ENCODE data around the gene MED13L.

The MED13L gene

DNA sequence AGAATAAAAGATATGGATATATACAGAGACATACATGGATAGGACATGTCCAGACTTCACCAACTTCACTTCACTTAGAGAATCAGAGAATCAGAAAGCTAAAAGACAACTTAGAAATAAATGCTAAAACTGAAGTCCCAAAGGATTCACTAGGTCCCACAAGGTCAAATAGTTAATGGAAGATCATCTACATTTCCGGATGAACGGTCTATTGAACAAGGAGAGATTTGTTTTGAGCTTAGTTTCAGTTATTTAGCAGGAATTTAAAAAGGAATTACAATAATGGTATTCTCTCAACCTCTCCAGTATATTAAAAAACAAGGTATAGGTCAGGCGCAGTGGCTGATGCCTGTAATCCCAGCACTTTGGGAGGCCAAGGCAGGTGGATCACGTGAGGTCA lies 187.0 kb downstream of the MED13L start:
- DNase-seq (ENCODE audit: low spot score): no peak

DNA sequence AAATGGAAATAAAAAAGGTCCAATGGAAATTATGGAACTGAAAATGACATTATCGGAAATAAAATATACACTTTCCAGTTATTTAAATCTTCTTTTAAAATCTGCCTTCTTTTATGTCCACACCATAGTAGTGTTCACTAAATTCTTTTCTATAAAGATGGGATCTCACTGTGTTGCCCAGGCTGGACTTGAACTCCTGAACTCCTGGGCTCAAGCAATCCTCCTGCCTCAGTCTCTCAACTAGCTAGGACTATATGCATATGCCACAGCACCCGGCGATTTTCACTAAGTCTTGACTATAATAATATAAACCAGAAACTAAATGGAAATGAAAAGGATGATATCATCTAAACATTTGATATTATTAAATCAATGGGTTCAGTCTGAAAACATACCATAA lies 188.4 kb downstream of the MED13L start:
- no peak for DNase-seq (ENCODE audit: low spot score)

DNA sequence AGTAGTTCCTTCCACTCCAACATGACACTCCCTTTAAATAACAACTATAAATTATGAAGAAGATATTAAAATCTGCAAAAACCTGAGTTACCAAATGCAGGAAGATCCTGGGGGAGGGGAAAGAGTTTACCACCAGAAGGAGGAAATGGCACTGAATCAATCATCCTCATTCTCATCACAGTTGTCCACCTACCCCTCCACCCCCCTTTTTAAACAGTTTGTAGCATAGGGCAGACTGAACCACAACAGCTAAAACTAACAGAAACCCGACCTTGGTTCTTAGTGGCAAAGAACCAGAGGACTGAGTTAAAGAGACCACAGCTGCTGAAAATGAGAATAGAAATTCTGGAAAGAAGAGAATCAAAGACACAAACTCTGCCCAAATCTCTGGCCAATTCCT lies 189.5 kb downstream of the MED13L start:
- DNase-seq (ENCODE audit: low spot score): peak; percentile 6

DNA sequence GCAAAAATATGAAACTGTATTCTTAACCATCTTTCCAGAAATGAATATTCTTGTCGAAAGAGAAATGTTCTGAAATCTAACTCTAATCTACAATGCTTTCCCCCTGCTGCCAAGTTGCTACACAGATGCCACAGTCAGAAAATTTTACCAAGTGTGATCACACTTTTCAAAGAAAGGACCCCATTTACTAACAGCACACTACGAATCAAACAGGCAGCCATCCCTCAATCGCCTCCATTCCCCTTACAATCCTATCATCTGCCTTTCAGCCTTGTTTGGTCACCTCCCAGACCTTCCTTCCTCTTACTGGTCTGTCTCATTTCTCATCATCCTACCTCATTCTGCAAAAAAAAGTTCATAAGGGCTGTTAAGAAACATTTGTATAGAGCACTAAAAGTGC lies 190.1 kb downstream of the MED13L start:
- DNase-seq (ENCODE audit: low spot score): no peak

DNA sequence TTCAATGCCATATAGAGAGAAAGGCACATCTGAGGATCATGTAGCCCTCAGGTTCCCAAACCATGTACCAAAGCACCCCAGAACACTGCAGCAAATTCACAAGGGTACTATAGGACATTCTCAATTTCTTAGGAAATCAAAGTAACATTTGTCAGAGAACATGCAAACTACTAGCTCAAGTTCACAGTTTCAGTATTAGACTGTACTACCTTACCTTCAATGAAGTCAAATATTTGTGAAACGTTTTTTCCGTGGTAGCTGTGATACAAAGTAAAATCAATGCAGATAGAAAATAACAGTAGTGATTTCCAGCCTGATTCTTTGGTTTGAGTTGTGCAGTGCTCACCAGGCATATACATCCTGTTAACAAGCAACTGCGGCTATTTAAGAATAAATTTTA lies 197.1 kb downstream of the MED13L start:
- DNase-seq (ENCODE audit: low spot score): no peak

DNA sequence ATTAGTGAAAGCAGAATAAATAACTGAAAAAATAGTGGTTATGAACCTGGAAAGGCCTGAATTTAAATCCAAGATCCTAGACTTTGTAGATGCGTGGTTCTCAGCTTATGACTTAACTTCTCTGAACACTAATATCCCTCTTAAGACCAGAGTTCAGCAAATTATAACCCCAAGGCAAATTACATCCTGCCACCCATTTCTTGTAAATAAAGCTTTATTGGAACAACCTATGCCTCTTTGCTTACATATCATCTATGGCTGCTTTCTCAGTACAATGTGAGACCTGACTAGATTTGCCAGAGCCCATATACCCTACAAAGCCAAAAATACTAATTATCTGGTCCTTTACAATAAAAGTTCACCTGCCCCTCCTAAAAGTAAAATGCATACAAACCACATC lies 199.1 kb downstream of the MED13L start:
- DNase-seq (ENCODE audit: low spot score): no peak

DNA sequence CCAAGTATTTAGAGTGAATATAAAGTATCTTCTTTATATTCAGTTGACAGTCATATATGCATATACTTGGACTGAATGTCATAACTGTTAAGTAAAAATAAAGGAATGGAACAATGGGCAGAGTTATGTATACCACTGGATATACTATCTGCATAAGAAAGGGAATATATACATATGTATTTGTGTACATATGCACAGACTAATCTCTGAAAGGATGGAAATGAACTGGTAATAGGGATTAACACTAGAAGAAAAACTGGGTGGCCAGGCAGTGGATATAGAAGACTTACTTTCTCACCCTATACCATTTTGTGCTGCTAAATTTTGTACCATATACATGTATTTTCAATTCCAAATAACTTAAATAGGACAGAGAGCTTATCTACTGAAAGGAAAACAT lies 200.1 kb downstream of the MED13L start:
- no peak for DNase-seq (ENCODE audit: low spot score)

DNA sequence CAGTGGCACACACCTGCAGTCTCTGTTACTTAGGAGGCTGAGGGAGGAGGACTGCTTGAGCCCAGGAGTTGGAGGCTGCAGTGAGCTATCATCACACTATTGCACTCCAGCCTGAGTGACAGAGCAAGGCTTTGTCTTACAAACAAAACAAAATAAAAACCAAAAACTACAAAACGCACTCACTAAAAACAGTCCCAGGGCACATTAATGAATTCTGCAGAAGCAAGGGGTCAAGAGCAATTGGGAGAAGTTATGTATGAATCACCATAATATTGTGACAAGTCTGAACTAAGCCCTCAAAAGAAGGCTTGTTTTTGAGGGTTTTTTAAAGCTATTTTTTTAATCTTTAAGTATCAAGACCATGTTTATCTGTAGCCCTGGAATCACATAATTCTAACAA lies 201.1 kb downstream of the MED13L start:
- no peak for DNase-seq (ENCODE audit: low spot score)

DNA sequence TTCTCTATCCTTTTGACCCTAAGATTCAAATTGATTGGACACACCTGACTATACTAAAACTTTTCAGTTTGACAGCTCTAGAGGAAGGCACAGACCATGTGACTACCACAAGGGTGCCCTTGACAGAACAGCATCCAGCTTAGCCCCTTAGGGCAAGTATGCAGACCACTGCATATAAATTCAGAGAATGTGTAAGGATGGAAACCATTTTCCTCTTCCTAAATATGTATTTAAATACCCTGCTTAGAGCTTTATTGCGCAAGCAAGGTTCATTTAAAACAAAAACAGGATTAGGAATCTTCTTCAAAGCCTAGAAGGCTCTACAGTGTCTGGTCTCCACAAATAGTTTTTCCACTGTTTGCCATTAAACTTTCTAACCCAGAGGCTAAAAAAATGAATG lies 202.8 kb downstream of the MED13L start:
- DNase-seq (ENCODE audit: low spot score): no peak

DNA sequence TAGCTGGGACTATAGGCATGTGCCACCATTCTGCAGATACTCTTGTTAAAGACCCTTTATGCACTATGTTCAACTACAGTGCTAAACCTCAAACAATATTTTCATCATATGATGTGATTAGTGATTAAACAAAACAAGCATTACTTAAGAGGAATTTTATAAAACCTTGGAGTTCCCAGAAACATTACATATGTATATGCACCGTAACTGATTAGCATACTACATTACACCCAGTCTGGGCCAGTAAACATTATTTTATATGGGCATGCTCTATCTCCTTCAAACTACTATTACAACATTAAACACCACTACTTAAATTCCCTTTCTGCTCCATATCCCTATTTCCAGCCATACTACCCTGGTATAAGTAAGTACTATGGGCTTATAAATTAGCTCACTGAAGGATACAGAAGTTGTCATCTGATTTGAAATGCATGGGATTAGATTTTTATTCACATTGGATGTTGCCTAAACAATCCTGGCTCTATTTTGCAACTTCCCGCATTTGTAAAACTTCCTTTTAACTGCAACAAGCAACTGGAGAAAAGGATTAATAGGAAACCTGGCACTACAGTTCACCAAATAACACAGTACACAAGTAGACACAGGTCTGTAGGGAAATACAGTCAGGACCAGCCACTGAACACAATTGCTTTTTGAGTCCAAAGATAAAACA lies 205.8 kb downstream of the MED13L start:
- no peak for DNase-seq (ENCODE audit: low spot score)

DNA sequence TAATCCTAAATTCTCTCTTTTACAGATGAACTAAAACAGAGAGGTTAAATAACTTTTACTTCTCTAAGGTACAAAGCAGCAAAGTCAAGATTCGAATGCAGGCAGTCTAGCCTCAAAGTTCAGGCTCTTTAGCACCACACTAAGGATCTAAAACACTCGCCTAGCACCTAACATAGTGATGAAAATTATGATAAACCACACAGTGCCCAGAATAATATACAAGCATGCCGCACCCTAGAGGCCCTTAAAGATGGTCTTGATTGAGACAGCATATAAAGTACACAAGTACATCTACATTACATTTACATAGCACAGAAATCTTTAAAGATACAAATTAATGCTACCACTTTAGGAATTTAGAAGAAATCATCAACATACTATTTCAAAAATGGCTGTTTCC lies 207.0 kb downstream of the MED13L start:
- no peak for DNase-seq (ENCODE audit: low spot score)

DNA sequence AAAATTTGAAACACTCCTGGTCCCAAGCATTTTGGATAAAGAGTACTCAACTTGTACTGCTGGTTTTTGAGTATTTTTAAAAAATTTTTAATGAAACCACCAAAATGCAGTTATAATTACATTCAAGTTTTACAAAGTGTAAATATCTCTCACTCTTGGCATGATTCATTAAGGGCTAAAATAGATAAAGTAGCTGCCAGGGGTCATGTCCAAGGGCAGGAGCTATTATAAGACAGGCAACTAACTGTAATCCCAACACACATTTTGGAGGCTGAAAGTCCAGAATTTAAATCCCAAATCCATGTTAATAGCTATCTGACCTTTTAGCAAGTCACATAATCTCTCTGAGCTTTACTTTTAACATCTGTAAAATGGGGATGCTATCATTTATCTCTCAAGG lies 207.6 kb downstream of the MED13L start:
- no peak for DNase-seq (ENCODE audit: low spot score)

DNA sequence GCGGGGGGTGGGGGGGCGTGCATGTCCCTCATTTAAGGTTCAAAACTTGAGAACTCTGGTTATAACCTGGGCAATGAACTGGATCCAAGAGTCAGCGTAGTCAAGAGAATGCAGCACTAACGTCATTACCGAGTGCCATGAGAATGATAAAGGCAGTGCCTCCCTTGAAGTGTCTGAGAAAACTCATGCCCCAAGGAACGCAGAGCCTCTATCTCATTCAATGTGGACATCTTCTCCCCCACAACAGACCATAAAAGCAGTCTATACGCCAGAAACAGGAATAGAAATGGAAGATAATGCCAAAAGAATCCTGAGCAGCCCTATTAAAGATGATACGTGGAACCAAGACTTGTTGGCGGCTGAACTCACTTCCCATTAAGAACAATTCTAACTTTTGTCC lies 208.6 kb downstream of the MED13L start:
- no peak for DNase-seq (ENCODE audit: low spot score)

DNA sequence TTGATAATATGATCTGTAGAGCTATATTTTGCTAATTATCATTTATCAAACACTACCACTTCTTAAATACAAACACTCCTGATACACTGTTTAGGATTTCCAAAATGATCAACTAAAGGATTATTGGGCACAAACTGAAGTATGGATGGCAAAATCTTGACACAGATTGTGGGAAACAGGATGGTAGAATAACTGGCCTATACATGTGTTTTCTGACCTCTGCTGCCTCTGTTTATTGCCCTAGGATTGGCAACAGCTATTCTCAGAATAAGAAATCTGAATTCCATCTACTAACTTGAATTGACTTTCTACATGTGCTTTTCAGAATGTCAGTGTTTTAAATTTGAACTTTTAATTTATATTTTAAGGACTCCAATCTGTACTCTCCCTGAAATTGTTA lies 209.1 kb downstream of the MED13L start:
- DNase-seq (ENCODE audit: low spot score): no peak

DNA sequence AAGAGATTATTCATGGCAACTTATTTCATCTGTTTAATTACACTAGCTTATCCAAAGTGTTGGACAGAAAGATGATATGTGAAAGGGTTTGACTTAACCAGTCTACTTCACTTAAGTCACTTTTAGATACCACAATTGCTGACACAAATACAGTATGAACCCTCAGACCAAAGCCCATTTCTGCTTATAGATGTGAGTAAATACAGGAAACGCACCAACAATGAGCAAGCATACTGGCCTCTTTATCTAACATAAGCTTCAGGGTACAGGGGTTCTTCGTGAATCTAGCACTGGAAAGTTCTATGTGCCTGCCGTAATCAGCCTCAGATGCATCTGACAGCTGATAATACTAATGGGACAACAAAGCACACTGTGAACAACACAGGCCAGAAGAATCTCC lies 209.6 kb downstream of the MED13L start:
- no peak for DNase-seq (ENCODE audit: low spot score)

DNA sequence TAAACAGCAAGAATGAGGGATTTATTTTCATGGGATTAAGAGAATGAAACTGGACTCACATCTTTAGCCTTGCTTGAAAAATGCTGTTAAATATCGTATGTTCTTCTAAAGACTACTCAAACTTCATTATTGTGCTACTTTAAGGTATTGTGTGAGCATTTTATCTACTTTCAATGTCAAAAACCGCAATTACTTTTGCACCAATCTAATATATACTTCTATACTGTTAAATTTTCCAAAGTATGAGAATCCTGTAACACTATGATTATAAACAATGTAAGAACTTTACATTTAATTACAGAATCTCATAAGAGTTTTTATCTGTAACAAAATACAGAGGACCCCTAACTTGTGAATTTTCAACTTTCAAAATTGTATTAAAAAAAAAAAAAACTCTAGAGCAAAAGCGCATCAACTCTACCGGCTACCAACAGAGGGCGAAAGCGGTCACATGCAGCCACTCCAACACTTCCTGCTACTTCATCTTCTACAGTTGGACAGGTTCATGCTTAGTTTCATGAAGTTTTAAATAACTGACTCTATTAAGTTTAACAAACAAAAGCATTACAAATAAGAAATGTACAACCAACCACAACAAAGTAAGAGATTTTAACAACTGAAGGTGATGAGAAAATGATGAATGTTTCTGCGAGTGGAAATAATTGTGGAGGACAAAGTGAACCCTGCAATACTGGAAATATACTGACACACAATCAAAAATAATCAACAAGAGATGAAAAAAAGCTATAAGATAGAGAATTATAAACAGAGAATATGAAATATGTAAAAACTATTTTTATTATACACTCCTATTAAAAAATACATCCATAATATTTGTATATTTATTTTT lies 210.9 kb downstream of the MED13L start:
- DNase-seq (ENCODE audit: low spot score): peak; percentile 62

DNA sequence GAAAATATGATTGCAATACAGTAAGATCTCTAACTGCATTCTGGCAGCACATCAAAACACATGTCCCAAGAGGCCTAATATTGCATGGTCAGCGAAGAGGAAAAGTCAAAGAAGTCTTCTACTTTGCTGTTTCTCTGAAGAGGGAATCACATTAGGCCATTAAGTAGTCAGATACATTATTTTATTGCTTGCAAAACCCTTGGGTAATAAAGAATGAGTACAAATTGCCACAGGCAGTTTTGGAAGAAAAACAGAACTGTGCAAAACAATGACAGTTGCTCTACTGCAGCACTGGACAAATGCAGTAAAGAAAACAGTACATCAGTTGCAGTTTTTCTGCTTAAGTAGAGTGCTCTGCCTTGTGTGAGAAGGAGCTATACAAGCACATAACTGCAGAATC lies 211.9 kb downstream of the MED13L start:
- no peak for DNase-seq (ENCODE audit: low spot score)

DNA sequence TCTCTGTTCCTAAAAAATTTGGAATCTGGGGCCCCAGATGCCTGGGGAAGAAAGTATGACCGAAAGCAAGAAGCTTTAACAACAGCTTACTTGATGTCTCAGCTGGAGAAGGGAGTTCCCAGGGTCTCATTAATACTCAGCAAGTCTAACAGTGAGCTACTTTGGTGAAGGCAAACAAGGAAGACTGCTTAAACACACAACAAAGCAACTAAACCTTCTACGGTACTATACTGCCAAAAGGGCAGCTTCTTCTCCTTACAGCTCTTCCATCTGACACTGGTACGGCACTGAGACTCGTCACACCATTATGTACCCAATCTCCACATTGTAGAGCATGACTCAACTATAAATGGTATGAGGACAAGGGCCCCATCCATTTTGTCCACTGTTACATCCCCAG lies 213.0 kb downstream of the MED13L start:
- DNase-seq (ENCODE audit: low spot score): no peak

DNA sequence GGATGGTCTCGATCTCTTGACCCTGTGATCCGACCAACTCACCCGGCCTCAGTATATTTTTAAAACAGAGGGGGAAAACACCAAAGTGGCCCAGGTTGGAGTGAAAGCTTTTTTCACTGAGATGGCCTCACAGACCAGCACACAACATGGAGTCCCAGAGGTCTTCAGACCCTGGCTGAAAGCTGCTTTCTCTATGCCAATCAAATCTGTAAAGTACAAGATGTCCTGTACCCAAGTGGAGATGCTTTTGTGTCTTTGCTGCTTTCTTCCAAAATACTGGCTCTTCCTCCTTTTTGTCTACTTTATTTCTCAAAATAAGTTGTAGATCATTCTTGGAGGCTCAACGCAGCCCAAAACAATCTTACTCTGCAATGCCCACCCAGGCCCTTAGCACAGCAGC lies 214.8 kb downstream of the MED13L start:
- no peak for DNase-seq (ENCODE audit: low spot score)

DNA sequence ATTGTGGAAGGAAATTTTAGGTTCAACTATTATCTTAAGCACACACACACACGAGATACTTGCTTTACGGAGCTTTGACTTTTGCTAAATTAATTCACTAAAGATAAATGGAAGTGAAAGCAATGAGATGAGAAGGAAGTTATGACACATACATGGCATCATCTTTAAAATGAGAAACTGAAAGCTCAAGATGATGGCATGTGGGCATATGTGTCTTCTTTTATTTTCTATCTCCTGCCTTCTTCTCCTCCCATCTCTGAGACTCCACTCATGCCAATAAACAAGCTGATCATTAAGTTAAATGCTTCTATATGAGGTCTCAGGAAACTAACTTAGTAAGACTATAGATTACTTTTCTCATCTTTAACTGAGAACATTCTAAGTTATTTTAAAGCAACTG lies 216.7 kb downstream of the MED13L start:
- peak; percentile 47 for DNase-seq (ENCODE audit: low spot score)

DNA sequence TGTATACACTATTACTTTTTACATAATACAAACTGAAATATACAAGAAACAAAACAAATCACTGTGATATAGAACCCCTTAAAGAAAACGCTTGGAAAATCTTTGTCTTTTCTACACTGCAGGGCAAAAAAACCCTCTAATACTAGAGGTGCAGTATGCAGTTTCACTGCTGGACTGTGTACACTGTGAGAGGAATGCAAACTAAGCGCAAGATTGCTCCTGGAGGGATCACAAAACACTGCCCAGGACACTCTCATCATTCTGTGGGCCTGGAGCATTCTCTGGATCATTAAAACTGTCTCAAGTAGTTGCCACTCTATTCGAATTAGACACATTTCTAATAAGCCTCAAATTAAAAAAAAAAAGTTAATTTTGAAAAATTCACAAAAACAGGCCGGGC lies 217.6 kb downstream of the MED13L start:
- DNase-seq (ENCODE audit: low spot score): no peak

DNA sequence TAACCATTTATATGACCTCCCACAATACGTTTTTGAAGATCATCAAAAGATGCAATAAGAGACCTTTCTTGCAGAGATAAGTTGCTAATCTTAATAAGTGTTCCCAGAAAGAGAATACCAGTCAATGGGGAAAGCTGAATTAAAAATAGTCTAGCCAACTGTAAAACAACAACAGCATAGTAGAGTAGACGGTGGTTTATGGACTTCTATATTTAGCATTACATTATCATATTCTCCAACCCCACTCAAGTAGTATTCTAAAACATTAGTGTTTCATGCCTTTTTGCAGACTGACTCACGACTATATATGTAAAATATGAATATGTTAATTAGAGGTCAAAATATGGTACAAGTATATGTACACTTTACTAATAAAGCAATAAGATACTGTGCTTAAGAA lies 218.9 kb downstream of the MED13L start:
- DNase-seq (ENCODE audit: low spot score): no peak

DNA sequence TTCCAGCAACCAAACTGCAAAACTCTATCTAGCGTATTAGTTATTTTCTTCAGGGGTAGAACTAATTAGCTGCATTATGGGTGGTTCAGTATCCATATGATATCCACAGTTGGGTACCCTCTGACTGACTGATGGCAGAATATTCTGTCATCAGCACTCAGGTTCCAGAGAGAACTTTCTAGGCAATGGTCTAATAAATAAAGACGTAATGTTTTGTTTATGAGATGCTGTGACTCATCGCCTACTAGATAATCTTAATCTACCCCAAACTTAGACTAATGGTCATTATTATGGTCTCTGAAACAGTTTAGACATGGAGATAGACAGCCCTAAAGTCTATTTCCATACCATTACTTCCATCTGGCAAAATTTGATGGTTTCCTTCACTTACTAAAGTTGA lies 220.1 kb downstream of the MED13L start:
- DNase-seq (ENCODE audit: low spot score): no peak
